Vagina (tissue), 2 donors: ENCODE data around the gene CDH24.

Experiments used
- CTCF ChIP-seq, 3 experiments: fragments of 450-650 bp in 2 of 3; fragments of 200-600 bp in 1 of 3; sonication (generic) in 1 of 3; IDR thresholded peaks; one replicate each; pipeline ENCODE4 v1.5.1; 2017 to 2019; ENCODE audit warnings: antibody characterized with exemption in 3 of 3, mild to moderate bottlenecking in 2 of 3, moderate library complexity in 2 of 3
- POLR2A ChIP-seq, 2 donors: fragments of 450-650 bp; IDR thresholded peaks; one replicate each; pipeline ENCODE4 v1.6.1; 2017; ENCODE audit warnings: antibody characterized with exemption in 2 of 2, mild to moderate bottlenecking in 2 of 2, moderate library complexity in 2 of 2
- POLR2AphosphoS5 ChIP-seq, 2 donors: sonication (generic); formaldehyde crosslinking; IDR thresholded peaks; one replicate each; pipeline ENCODE4 v1.9.0; 2017; ENCODE audit warnings: antibody characterized with exemption in 2 of 2, mild to moderate bottlenecking in 2 of 2, low read depth in 1 of 2; ENCODE audit not compliant: insufficient read depth in 1 of 2

- TF ChIP-seq CTCF (IDR thresholded peaks at IDR 0.05) (no peak), POLR2AphosphoS5 (IDR thresholded peaks at IDR 0.05; ENCODE audit: insufficient read depth in 1 of 2, low read depth in 1 of 2) (no peak), POLR2A (IDR thresholded peaks at IDR 0.05) (no peak)
These were observed 9.8 kb upstream of the CDH24 start for GRCh38 chr14:23066855-23067744.
